PC-9 (cell line): ENCODE measurements around the gene NCKAP1. TPM values are rescaled to one million over a fixed set of nuclear protein-coding genes. Genes with fewer than 3 reads are reported as not detected.

ENCODE experiments used
- BruUV-seq: library from RNA; stranded (reverse); fragments of 400-500 nt; replicated peaks from 2 replicates; lab custom pipeline; 2021; lab: Mats Ljungman, UMichigan
- CTCF ChIA-PET: fragments of 300-600 bp; sonication (Branson Sonifier 250); formaldehyde crosslinking; loops from one replicate; lab custom pipeline; 2022; ENCODE audit warnings: antibody characterized with exemption; lab: Charles Lee
- POLR2A ChIA-PET: fragments of 300-600 bp; sonication (Branson Sonifier 250); formaldehyde crosslinking; loops from one replicate; lab custom pipeline; 2022; ENCODE audit warnings: antibody characterized with exemption; ENCODE audit not compliant: unreplicated experiment; lab: Charles Lee
- DNase-seq, 2 experiments: peaks; one replicate each; pipeline versions ENCODE4 v3.0.0 to v3.0.0-alpha.2; 2015 to 2022; ENCODE audit warnings: mixed read lengths in 1 of 2
- H2AFZ ChIP-seq: fragments of 200-600 bp; sonication (generic); 2 replicates; pipeline ENCODE4 v1.8.1; 2017; ENCODE audit warnings: antibody characterized with exemption
- H3F3A ChIP-seq: fragments of 200-600 bp; sonication (generic); 2 replicates; pipeline ENCODE4 v1.8.1; 2017; ENCODE audit warnings: antibody characterized with exemption, mild to moderate bottlenecking, low read depth; ENCODE audit not compliant: insufficient read depth
- H3K27ac ChIP-seq: fragments of 200-600 bp; sonication (generic); 2 replicates; pipeline ENCODE4 v1.6.1; 2016; ENCODE audit warnings: mixed run types
- H3K27me3 ChIP-seq: fragments of 200-600 bp; sonication (generic); 2 replicates; pipeline ENCODE4 v1.6.1; 2016; ENCODE audit warnings: low read depth, mixed run types; ENCODE audit not compliant: insufficient read depth
- H3K36me3 ChIP-seq: fragments of 200-600 bp; sonication (generic); 2 replicates; pipeline ENCODE4 v1.6.1; 2016; ENCODE audit warnings: low read depth, mixed run types
- H3K4me1 ChIP-seq: fragments of 200-600 bp; sonication (generic); replicated peaks from 2 replicates; pipeline ENCODE4 v1.6.1; 2016; ENCODE audit warnings: mixed run types; ENCODE audit not compliant: insufficient read depth
- H3K4me2 ChIP-seq: fragments of 200-600 bp; sonication (generic); 2 replicates; pipeline ENCODE4 v1.6.1; 2017; ENCODE audit warnings: mixed run types
- H3K4me3 ChIP-seq: fragments of 200-600 bp; sonication (generic); 2 replicates; pipeline ENCODE4 v1.6.1; 2016; ENCODE audit warnings: mixed run types
- H3K79me2 ChIP-seq: fragments of 200-600 bp; sonication (generic); 2 replicates; pipeline ENCODE4 v1.6.1; 2017; ENCODE audit warnings: low read depth, mixed run types
- H3K9me2 ChIP-seq: fragments of 200-600 bp; sonication (generic); 2 replicates; pipeline ENCODE4 v1.8.1; 2017; ENCODE audit warnings: mild to moderate bottlenecking; ENCODE audit not compliant: insufficient read depth
- H3K9me3 ChIP-seq: fragments of 200-600 bp; sonication (generic); 2 replicates; pipeline ENCODE4 v1.8.1; 2016; ENCODE audit warnings: low read depth; ENCODE audit not compliant: insufficient read depth
- H4K20me1 ChIP-seq: fragments of 200-600 bp; sonication (generic); 2 replicates; pipeline ENCODE4 v1.8.1; 2017; ENCODE audit not compliant: insufficient read depth
- EZH2 ChIP-seq: fragments of 200-600 bp; sonication (generic); IDR thresholded peaks from 2 replicates; pipeline ENCODE4 v1.8.0; 2017; ENCODE audit warnings: antibody characterized with exemption, low read depth
- intact Hi-C: fragments of 100-400 bp; cut with micrococcal nuclease; formaldehyde crosslinking; loops from one replicate; pipeline ENCODE4 v1.10.0; 2022; ENCODE audit not compliant: unreplicated experiment
- total RNA-seq: library from RNA; stranded (reverse); gene quantifications from 2 replicates; pipeline ENCODE4 v1.2.3, GENCODE V29; 2021
- TF ChIP-seq, protein P1 (sequence below): fragments of 200-600 bp; sonication (generic); conservative IDR thresholded peaks from 2 replicates; pipeline ENCODE4 v1.6.1; 2017; ENCODE audit warnings: mixed run types, antibody characterized with exemption, mild to moderate bottlenecking, moderate library complexity

The NCKAP1 gene
- total RNA-seq, 1 experiment from 2014 or later = 308 TPM

DNA sequence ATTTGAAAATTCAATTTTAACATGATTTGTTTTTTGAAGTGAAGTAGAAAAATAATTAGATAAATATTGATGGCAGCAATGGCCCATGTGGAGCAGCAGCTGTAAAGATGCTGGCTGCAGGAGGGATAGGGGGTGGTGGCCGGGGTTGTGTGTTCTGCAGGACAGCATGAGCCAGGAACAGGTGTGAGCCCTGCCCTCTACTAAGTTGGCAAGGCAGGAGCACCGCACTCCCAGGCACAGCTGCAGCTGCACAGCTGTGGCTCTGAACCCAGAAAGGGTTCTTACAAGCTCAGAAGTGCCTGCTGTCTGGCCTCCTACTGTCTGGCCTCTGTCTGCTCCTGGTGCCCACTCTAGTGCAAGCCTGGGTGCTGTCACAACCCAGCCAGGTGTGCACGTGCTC lies 30.3 kb upstream of the NCKAP1 start:
- no peak overlapping the region for H3K4me3 ChIP-seq
- H3K79me2 ChIP-seq = no peaks in the 10 kb centered on the region
- no peak overlapping the region for H3K27ac ChIP-seq
- BruUV-seq = no TSS peak
- intact Hi-C loops = no loop called here
- POLR2A ChIA-PET = no interaction called here
- H2AFZ ChIP-seq = no peak overlapping the region
- no peaks in the 10 kb centered on the region for H3K4me1 ChIP-seq
- no peaks in the 10 kb centered on the region for H3K9me3 ChIP-seq
- CTCF ChIA-PET = no interaction called here
- DNase-seq = no peak
- no peak for TF ChIP-seq EZH2
- TF ChIP-seq, protein P1, sequence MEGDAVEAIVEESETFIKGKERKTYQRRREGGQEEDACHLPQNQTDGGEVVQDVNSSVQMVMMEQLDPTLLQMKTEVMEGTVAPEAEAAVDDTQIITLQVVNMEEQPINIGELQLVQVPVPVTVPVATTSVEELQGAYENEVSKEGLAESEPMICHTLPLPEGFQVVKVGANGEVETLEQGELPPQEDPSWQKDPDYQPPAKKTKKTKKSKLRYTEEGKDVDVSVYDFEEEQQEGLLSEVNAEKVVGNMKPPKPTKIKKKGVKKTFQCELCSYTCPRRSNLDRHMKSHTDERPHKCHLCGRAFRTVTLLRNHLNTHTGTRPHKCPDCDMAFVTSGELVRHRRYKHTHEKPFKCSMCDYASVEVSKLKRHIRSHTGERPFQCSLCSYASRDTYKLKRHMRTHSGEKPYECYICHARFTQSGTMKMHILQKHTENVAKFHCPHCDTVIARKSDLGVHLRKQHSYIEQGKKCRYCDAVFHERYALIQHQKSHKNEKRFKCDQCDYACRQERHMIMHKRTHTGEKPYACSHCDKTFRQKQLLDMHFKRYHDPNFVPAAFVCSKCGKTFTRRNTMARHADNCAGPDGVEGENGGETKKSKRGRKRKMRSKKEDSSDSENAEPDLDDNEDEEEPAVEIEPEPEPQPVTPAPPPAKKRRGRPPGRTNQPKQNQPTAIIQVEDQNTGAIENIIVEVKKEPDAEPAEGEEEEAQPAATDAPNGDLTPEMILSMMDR = no peak
- H4K20me1 ChIP-seq = no peaks in the 10 kb centered on the region
- H3K27me3 ChIP-seq = no peaks in the 10 kb centered on the region
- H3F3A ChIP-seq = no peaks in the 10 kb centered on the region
- no peak overlapping the region for H3K4me2 ChIP-seq
- no peaks in the 10 kb centered on the region for H3K9me2 ChIP-seq
- H3K36me3 ChIP-seq = no peaks in the 10 kb centered on the region

DNA sequence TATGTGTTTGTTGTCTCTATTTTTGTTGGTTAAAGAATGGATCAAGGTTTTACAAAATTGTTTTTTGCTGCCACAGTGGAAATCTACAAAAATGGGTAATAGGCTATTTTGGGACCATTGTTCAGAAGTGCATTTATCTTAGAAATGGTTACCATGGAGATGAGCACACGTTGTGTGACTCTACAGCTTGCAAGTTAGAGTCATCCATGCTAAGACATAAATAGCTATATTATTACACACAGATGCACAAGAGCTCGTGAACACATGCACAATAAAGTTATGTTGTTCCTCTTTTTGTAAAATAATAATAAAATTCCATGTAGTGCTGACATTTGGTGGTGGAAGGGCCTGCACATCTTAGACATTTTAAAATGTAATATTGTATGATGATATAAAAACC lies 24.8 kb upstream of the NCKAP1 start:
- H3F3A ChIP-seq = peaks cover 14% of the 10 kb centered on the region
- H3K27me3 ChIP-seq = no peaks in the 10 kb centered on the region
- no peaks in the 10 kb centered on the region for H3K9me2 ChIP-seq
- no peak overlapping the region for H2AFZ ChIP-seq
- no peak overlapping the region for H3K4me2 ChIP-seq
- no peak overlapping the region for H3K4me3 ChIP-seq
- H3K27ac ChIP-seq = no peak overlapping the region
- no TSS peak for BruUV-seq
- peaks cover 16% of the 10 kb centered on the region for H3K4me1 ChIP-seq
- H4K20me1 ChIP-seq = no peaks in the 10 kb centered on the region
- TF ChIP-seq, protein P1 = no peak
- no peak for TF ChIP-seq EZH2
- ChIA-PET CTCF (interaction anchor here (0.7 kb wide), 1 partner anchor 26 kb away, joined by 9 read pairs; no protein-coding TSS in a partner anchor), POLR2A (no interaction called here)
- H3K36me3 ChIP-seq = no peaks in the 10 kb centered on the region
- no peaks in the 10 kb centered on the region for H3K9me3 ChIP-seq
- intact Hi-C loops = no loop called here
- H3K79me2 ChIP-seq = no peaks in the 10 kb centered on the region
- peak in 1 of 2 experiments; percentile 46 for DNase-seq

DNA sequence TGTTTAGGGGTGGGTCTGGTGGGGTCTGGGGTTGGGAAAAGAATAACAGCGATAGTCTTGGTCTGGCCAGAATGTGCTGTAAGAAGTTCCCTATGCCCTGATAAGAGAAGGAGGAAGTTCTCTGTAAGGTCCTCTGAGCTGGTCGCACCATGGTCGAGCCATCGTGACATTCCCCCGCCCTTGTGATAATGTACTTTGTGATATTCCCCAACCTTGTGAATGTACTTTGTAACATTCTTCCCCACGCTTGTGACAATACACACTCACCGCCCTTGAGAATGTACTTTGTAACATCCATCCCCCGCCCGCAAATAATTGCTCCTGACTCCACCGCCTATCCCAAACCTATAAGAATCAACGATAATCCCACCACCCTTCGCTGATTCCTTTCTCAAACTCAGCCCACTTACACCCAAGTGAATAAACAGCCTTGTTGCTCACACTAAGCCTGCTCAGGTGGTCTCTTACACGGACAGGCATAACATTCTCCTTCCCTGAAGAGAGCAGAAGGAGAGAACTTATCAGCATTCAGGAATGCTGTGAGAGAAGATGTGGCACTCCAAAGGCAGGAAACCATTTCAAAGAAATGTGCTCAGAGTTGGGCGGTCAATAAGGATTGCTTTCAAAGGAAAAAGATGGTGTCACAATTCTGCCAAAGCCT lies 22.4 kb upstream of the NCKAP1 start:
- no peaks in the 10 kb centered on the region for H3K36me3 ChIP-seq
- H3K9me2 ChIP-seq = no peaks in the 10 kb centered on the region
- no peaks in the 10 kb centered on the region for H3K27me3 ChIP-seq
- no peak overlapping the region for H3K4me3 ChIP-seq
- peak overlapping the region; percentile 49; the same call in 1 of the 2 replicates for H3K4me2 ChIP-seq
- peak overlapping the region; percentile 77 for H3K27ac ChIP-seq
- BruUV-seq = no TSS peak
- H3F3A ChIP-seq = peaks cover 14% of the 10 kb centered on the region
- H3K9me3 ChIP-seq = no peaks in the 10 kb centered on the region
- intact Hi-C loops = no loop called here
- no peaks in the 10 kb centered on the region for H3K79me2 ChIP-seq
- TF ChIP-seq EZH2 = no peak
- TF ChIP-seq, protein P1 = no peak
- DNase-seq = no peak
- ChIA-PET CTCF (no interaction called here), POLR2A (no interaction called here)
- peaks cover 16% of the 10 kb centered on the region for H3K4me1 ChIP-seq
- H4K20me1 ChIP-seq = no peaks in the 10 kb centered on the region
- H2AFZ ChIP-seq = no peak overlapping the region
